ENCODE data around the gene PJVK. TPM values are rescaled to one million over a fixed set of nuclear protein-coding genes. Genes with fewer than 3 reads are reported as not detected.

Gene PJVK
- polyA plus RNA-seq, 1 donor from 2014 or later, result 5.5 TPM

GRCh38 chr2:178506524-178506923, 55.3 kb downstream of the PJVK start:
- Histone ChIP-seq H3K4me3 (ENCODE audit: low read length) (no peak overlapping the region), H4K20me1 (ENCODE audit: insufficient read depth) (no peaks in the 10 kb centered on the region), H3K9ac (ENCODE audit: low read length) (no peak overlapping the region), H3K9me3 (ENCODE audit: low read length) (no peaks in the 10 kb centered on the region), H3K36me3 (ENCODE audit: insufficient read depth, low read length) (peaks cover 11% of the 10 kb centered on the region), H3K27ac (ENCODE audit: low read length) (no peak overlapping the region), H2AFZ (ENCODE audit: low read depth, low read length) (no peak overlapping the region), H3F3A (ENCODE audit: insufficient read depth, low read length, poor library complexity, severe bottlenecking) (no peaks in the 10 kb centered on the region), H3K9me2 (ENCODE audit: insufficient read depth, low read length) (no peaks in the 10 kb centered on the region), H3K4me2 (ENCODE audit: low read length) (no peak overlapping the region), H3K79me2 (replicated peaks; ENCODE audit: insufficient read depth, low read length) (no peaks in the 10 kb centered on the region), H3K27me3 (ENCODE audit: insufficient read depth, low read depth, low read length) (no peaks in the 10 kb centered on the region)
- TF ChIP-seq CTCF (IDR thresholded peaks at IDR 0.05; ENCODE audit: poor library complexity, severe bottlenecking) (no peak), EZH2 (IDR thresholded peaks at IDR 0.05; ENCODE audit: borderline replicate concordance, insufficient read depth, low read length, poor library complexity, severe bottlenecking) (no peak), RAD21 (conservative IDR thresholded peaks at IDR 0.05) (no peak)

- H3K9me2 ChIP-seq (ENCODE audit: insufficient read depth, low read length), result no peaks in the 10 kb centered on the region
- H3K9me3 ChIP-seq (ENCODE audit: low read length), result no peaks in the 10 kb centered on the region
- H3K79me2 ChIP-seq (replicated peaks; ENCODE audit: insufficient read depth, low read length), result no peaks in the 10 kb centered on the region
- no peak overlapping the region for H3K9ac ChIP-seq (ENCODE audit: low read length)
- no peak overlapping the region for H3K27ac ChIP-seq (ENCODE audit: low read length)
- no peaks in the 10 kb centered on the region for H3F3A ChIP-seq (ENCODE audit: insufficient read depth, low read length, poor library complexity, severe bottlenecking)
- peaks cover 11% of the 10 kb centered on the region for H3K36me3 ChIP-seq (ENCODE audit: insufficient read depth, low read length)
- no peaks in the 10 kb centered on the region for H3K27me3 ChIP-seq (ENCODE audit: insufficient read depth, low read depth, low read length)
- H4K20me1 ChIP-seq (ENCODE audit: insufficient read depth), result no peaks in the 10 kb centered on the region
- H3K4me3 ChIP-seq (ENCODE audit: low read length), result no peak overlapping the region
- no peak for TF ChIP-seq POLR2AphosphoS5 (IDR thresholded peaks at IDR 0.05)
- TF ChIP-seq EZH2 (IDR thresholded peaks at IDR 0.05; ENCODE audit: borderline replicate concordance, insufficient read depth, low read length, poor library complexity, severe bottlenecking), result no peak
- no peak for TF ChIP-seq CTCF (IDR thresholded peaks at IDR 0.05; ENCODE audit: poor library complexity, severe bottlenecking)
- TF ChIP-seq SMC3 (conservative IDR thresholded peaks at IDR 0.05; ENCODE audit: poor library complexity), result no peak
- no peak for TF ChIP-seq RAD21 (conservative IDR thresholded peaks at IDR 0.05)
- TF ChIP-seq REST (IDR thresholded peaks at IDR 0.05; ENCODE audit: borderline replicate concordance), result no peak
- no peak for TF ChIP-seq EP300 (conservative IDR thresholded peaks at IDR 0.05; ENCODE audit: poor library complexity, severe bottlenecking)
- H2AFZ ChIP-seq (ENCODE audit: low read depth, low read length), result no peak overlapping the region
- no peak overlapping the region for H3K4me2 ChIP-seq (ENCODE audit: low read length)
Measured at GRCh38 chr2:178506949-178507348, 55.8 kb downstream of the PJVK start.

Data from neural cell (in vitro differentiated cells).